SK-N-SH (cell line): Measurements from ENCODE around the gene HK3.

Source experiments
- EP300 ChIP-seq, 2 experiments: IDR thresholded peaks; 2 replicates each; pipeline versions ENCODE4 v1.4.0 to v1.6.1; 2012; ENCODE audit warnings: borderline replicate concordance in 1 of 2, low read depth in 1 of 2, low read length in 1 of 2
- EZH2phosphoT487 ChIP-seq: fragments of 200-600 bp; sonication (generic); IDR thresholded peaks from 2 replicates; pipeline ENCODE4 v1.6.1; 2017; ENCODE audit warnings: low read depth, mixed run types, mild to moderate bottlenecking, antibody characterized with exemption, moderate library complexity, borderline replicate concordance
- FOXJ3 ChIP-seq: sonication (generic); formaldehyde crosslinking; IDR thresholded peaks from 2 replicates; pipeline ENCODE4 v1.5.1; 2020; ENCODE audit warnings: mild to moderate bottlenecking, missing genetic modification reagents
- FOXM1 ChIP-seq: IDR thresholded peaks from 2 replicates; pipeline ENCODE4 v1.4.0; 2012; ENCODE audit warnings: low read depth, mild to moderate bottlenecking
- JUND ChIP-seq: IDR thresholded peaks from 2 replicates; pipeline ENCODE4 v1.4.0; 2012
- POLR2AphosphoS5 ChIP-seq: IDR thresholded peaks from 2 replicates; pipeline ENCODE4 v1.6.1; 2012; ENCODE audit warnings: low read depth, low read length
- SMC3 ChIP-seq: IDR thresholded peaks from 2 replicates; pipeline ENCODE4 v1.6.1; 2012; ENCODE audit warnings: low read depth, low read length, improper control_type of control experiment
- TEAD4 ChIP-seq: IDR thresholded peaks from 2 replicates; pipeline ENCODE4 v1.4.0; 2012; ENCODE audit warnings: mild to moderate bottlenecking, borderline replicate concordance; ENCODE audit not compliant: insufficient read depth
- TF ChIP-seq, protein P1 (sequence below): fragments of 200-600 bp; sonication (generic); IDR thresholded peaks from 2 replicates; pipeline ENCODE4 v1.6.1; 2017; ENCODE audit warnings: antibody characterized with exemption, mild to moderate bottlenecking, moderate library complexity
- TF ChIP-seq, protein P2 (sequence below): IDR thresholded peaks from 2 replicates; pipeline ENCODE4 v1.4.0; 2012; ENCODE audit warnings: low read depth
- TF ChIP-seq, protein P3 (sequence below): IDR thresholded peaks from 2 replicates; pipeline ENCODE4 v1.4.0; 2012; ENCODE audit warnings: low read depth, borderline replicate concordance
- TF ChIP-seq, protein P4 (sequence below): IDR thresholded peaks from 2 replicates; pipeline ENCODE4; 2012

DNA sequence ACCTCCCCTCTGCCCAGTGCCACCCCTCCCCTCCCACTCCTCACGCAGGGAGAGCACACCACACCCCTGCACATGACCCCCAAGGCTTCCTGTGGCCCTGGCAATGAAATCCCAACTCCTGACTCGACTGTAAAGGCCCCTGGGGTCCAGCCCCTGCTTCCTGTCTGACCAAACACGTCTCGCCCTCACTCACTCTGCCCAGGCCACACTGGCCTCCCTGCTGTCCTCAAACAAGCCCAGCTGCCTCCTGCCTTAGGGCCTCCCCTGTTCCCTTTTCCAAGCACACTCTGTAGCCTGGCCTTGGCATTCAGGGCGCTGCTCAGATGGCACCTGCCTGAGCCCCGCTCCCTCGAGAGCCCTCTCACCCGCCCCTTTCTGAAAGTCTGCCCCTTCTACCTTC lies 42.4 kb downstream of the HK3 start:
- TF ChIP-seq, protein P1, sequence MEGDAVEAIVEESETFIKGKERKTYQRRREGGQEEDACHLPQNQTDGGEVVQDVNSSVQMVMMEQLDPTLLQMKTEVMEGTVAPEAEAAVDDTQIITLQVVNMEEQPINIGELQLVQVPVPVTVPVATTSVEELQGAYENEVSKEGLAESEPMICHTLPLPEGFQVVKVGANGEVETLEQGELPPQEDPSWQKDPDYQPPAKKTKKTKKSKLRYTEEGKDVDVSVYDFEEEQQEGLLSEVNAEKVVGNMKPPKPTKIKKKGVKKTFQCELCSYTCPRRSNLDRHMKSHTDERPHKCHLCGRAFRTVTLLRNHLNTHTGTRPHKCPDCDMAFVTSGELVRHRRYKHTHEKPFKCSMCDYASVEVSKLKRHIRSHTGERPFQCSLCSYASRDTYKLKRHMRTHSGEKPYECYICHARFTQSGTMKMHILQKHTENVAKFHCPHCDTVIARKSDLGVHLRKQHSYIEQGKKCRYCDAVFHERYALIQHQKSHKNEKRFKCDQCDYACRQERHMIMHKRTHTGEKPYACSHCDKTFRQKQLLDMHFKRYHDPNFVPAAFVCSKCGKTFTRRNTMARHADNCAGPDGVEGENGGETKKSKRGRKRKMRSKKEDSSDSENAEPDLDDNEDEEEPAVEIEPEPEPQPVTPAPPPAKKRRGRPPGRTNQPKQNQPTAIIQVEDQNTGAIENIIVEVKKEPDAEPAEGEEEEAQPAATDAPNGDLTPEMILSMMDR = no peak
- TF ChIP-seq, protein P2, sequence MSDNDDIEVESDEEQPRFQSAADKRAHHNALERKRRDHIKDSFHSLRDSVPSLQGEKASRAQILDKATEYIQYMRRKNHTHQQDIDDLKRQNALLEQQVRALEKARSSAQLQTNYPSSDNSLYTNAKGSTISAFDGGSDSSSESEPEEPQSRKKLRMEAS = no peak
- TF ChIP-seq FOXJ3 (CRISPR knock-in tag) (no peak), SMC3 (no peak), FOXM1 (no peak), TEAD4 (no peak), POLR2AphosphoS5 (no peak), EZH2phosphoT487 (no peak), EP300 (IDR thresholded peaks at IDR 0.05; ENCODE audit: borderline replicate concordance in 1 of 2, low read depth in 1 of 2, low read length in 1 of 2) (no peak), JUND (no peak)
- TF ChIP-seq, protein P3, sequence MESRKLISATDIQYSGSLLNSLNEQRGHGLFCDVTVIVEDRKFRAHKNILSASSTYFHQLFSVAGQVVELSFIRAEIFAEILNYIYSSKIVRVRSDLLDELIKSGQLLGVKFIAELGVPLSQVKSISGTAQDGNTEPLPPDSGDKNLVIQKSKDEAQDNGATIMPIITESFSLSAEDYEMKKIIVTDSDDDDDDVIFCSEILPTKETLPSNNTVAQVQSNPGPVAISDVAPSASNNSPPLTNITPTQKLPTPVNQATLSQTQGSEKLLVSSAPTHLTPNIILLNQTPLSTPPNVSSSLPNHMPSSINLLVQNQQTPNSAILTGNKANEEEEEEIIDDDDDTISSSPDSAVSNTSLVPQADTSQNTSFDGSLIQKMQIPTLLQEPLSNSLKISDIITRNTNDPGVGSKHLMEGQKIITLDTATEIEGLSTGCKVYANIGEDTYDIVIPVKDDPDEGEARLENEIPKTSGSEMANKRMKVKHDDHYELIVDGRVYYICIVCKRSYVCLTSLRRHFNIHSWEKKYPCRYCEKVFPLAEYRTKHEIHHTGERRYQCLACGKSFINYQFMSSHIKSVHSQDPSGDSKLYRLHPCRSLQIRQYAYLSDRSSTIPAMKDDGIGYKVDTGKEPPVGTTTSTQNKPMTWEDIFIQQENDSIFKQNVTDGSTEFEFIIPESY = no peak
- TF ChIP-seq, protein P4, sequence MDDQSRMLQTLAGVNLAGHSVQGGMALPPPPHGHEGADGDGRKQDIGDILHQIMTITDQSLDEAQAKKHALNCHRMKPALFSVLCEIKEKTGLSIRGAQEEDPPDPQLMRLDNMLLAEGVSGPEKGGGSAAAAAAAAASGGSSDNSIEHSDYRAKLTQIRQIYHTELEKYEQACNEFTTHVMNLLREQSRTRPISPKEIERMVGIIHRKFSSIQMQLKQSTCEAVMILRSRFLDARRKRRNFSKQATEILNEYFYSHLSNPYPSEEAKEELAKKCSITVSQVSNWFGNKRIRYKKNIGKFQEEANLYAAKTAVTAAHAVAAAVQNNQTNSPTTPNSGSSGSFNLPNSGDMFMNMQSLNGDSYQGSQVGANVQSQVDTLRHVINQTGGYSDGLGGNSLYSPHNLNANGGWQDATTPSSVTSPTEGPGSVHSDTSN = no peak
